Nephron (organoid): ENCODE results near the gene HTD2.

Experiments used
- H3K27ac Mint-ChIP-seq, 3 experiments: 2 replicates each; pipeline ENCODE4 v1.8.0; 2020; ENCODE audit warnings: mixed read lengths in 3 of 3, mild to moderate bottlenecking in 2 of 3, moderate library complexity in 1 of 3
- H3K27me3 Mint-ChIP-seq: 2 replicates; pipeline ENCODE4 v1.8.0; 2021; ENCODE audit warnings: low read depth, mild to moderate bottlenecking, moderate library complexity, mixed read lengths
- H3K36me3 Mint-ChIP-seq: 2 replicates; pipeline ENCODE4 v1.8.0; 2020; ENCODE audit warnings: low read depth, mixed read lengths
- H3K4me1 Mint-ChIP-seq: 2 replicates; pipeline ENCODE4 v1.8.0; 2020; ENCODE audit warnings: mixed read lengths
- H3K4me3 Mint-ChIP-seq, 3 experiments: 2 replicates each; pipeline ENCODE4 v1.8.0; 2020; ENCODE audit warnings: mild to moderate bottlenecking in 3 of 3, mixed read lengths in 3 of 3, moderate library complexity in 2 of 3
- H3K9me3 Mint-ChIP-seq: 2 replicates; pipeline ENCODE4 v1.8.0; 2020; ENCODE audit warnings: mixed read lengths
- TF ChIP-seq, protein P1 (sequence below), 3 experiments: fragments of 200-600 bp; sonication (generic); IDR thresholded peaks; one replicate each; pipeline ENCODE4 v1.5.0; 2021; ENCODE audit warnings: antibody characterized with exemption in 3 of 3; ENCODE audit not compliant: unreplicated experiment in 3 of 3

Gene HTD2

DNA sequence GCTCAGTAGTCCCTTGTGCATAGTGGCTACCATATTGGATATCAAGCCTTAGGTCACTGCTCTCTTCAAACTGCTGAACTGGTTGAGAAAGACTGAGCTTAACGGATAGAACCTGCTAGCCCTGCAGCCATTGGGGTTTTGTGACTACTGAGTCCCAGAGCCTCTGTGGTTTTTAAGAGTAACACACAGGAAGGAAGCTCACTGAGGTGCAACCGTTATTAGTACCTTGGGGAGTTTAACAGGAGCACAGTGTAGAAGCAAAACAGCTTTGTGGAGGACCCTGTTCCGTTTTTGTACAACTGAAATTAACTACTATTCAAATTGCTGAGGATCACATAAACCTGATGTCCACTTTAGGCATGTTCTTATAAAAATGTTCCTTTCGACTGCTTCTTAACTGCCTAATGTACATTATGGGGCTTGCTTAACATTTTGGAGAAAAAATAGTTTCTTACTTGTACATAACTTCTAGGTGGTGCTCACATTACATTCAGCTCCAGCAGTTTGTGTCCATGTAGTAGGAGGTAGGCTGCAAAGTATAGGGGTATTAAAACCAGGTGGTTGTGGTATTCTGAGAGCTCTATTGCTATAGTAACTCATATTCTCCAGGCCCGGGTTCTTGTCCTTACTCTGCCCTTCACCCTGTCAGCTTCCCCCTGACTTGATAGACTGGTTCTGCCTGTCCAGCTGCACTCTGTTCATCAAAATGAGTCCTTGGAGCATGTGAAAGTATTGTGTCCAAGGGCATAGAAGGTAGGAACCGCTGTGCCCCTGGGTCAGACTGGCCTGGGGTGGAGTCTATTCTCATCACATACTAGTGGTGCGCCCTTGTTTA lies 43.7 kb downstream of the HTD2 start:
- H3K4me1 Mint-ChIP-seq = peaks cover 7% of the 10 kb centered on the region
- no peaks in the 10 kb centered on the region for H3K27me3 Mint-ChIP-seq
- TF ChIP-seq, protein P1, sequence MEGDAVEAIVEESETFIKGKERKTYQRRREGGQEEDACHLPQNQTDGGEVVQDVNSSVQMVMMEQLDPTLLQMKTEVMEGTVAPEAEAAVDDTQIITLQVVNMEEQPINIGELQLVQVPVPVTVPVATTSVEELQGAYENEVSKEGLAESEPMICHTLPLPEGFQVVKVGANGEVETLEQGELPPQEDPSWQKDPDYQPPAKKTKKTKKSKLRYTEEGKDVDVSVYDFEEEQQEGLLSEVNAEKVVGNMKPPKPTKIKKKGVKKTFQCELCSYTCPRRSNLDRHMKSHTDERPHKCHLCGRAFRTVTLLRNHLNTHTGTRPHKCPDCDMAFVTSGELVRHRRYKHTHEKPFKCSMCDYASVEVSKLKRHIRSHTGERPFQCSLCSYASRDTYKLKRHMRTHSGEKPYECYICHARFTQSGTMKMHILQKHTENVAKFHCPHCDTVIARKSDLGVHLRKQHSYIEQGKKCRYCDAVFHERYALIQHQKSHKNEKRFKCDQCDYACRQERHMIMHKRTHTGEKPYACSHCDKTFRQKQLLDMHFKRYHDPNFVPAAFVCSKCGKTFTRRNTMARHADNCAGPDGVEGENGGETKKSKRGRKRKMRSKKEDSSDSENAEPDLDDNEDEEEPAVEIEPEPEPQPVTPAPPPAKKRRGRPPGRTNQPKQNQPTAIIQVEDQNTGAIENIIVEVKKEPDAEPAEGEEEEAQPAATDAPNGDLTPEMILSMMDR (IDR thresholded peaks at IDR 0.05; ENCODE audit: unreplicated experiment in 3 of 3) = no peak
- H3K9me3 Mint-ChIP-seq = no peaks in the 10 kb centered on the region
- H3K27ac Mint-ChIP-seq = peak overlapping the region in 1 of 3 experiments; percentile 95
- no peak overlapping the region for H3K4me3 Mint-ChIP-seq
- H3K36me3 Mint-ChIP-seq = peaks cover 3% of the 10 kb centered on the region

DNA sequence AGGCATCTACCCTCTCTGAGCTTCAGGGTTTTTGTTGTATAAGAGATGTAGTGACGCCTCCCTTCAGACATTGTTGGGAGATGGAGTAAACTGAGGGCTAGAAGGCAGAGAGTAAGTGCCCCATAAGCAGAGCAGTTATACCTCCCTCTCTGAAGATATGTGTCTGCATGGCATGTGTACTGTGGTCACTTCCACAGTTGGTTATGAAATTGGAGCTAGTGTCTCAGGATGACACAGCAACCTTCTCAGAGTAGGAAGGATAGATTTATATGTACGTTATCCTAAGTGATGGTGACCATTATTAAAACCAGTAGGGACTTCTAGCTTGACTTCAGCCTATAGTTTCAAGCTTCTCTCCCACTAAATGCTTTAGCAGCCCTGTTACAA lies 44.3 kb downstream of the HTD2 start:
- TF ChIP-seq, protein P1 (IDR thresholded peaks at IDR 0.05; ENCODE audit: unreplicated experiment in 3 of 3) = no peak
- peaks cover 7% of the 10 kb centered on the region for H3K4me1 Mint-ChIP-seq
- no peak overlapping the region for H3K4me3 Mint-ChIP-seq
- H3K36me3 Mint-ChIP-seq = peaks cover 3% of the 10 kb centered on the region
- H3K27ac Mint-ChIP-seq = peak overlapping the region in 1 of 3 experiments; percentile 95
- H3K9me3 Mint-ChIP-seq = no peaks in the 10 kb centered on the region
- H3K27me3 Mint-ChIP-seq = no peaks in the 10 kb centered on the region

DNA sequence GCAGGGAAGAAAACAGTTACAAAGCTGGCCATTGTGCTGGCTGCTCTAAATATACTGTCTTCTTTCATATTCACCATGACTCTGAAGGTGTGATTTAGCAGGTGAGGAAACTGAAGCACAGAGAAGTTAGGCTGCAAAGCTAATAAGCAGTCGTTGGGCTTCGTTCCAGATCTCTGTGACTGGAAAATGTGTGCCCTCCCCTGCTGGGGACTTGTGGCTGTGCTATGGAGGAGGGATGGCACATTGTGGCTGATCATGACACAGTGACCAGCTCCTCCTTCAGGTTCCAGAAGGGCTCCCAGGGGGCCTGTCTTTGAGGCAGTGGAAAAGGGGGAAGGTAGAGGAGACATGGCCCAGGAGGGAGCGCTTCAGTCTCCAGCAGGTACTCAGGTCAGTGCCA lies 45.6 kb downstream of the HTD2 start:
- Mint-ChIP-seq H3K27me3 (no peaks in the 10 kb centered on the region), H3K36me3 (peaks cover 3% of the 10 kb centered on the region), H3K4me3 (no peak overlapping the region), H3K27ac (peak overlapping the region in 1 of 3 experiments; percentile 48), H3K4me1 (peaks cover 7% of the 10 kb centered on the region), H3K9me3 (no peaks in the 10 kb centered on the region)
- TF ChIP-seq, protein P1 (IDR thresholded peaks at IDR 0.05; ENCODE audit: unreplicated experiment in 3 of 3) = no peak

DNA sequence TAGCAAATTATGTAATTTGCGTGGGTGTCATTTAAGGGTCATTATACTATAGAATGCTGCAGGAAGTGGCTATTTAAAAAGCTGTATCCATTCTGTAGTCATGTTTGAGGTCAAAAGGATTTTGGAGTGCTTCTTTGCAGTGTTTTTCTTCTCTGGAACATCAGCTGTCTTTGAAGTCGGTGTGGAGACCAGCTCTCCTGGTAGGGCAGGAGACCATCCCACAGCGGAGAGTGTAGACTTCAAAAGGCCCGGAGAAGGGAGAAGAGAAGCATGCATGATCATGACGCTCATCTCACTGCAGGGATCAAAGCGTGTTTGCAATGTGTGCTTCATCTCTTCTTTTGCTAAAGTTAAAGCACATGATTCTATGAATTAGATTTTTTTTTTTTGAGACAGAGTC lies 46.3 kb downstream of the HTD2 start:
- H3K27me3 Mint-ChIP-seq = no peaks in the 10 kb centered on the region
- H3K27ac Mint-ChIP-seq = peak overlapping the region in 2 of 3 experiments; percentile 41 to 48
- H3K9me3 Mint-ChIP-seq = no peaks in the 10 kb centered on the region
- H3K4me1 Mint-ChIP-seq = peaks cover 7% of the 10 kb centered on the region
- no peak overlapping the region for H3K4me3 Mint-ChIP-seq
- TF ChIP-seq, protein P1 (IDR thresholded peaks at IDR 0.05; ENCODE audit: unreplicated experiment in 3 of 3) = no peak
- peaks cover 3% of the 10 kb centered on the region for H3K36me3 Mint-ChIP-seq

DNA sequence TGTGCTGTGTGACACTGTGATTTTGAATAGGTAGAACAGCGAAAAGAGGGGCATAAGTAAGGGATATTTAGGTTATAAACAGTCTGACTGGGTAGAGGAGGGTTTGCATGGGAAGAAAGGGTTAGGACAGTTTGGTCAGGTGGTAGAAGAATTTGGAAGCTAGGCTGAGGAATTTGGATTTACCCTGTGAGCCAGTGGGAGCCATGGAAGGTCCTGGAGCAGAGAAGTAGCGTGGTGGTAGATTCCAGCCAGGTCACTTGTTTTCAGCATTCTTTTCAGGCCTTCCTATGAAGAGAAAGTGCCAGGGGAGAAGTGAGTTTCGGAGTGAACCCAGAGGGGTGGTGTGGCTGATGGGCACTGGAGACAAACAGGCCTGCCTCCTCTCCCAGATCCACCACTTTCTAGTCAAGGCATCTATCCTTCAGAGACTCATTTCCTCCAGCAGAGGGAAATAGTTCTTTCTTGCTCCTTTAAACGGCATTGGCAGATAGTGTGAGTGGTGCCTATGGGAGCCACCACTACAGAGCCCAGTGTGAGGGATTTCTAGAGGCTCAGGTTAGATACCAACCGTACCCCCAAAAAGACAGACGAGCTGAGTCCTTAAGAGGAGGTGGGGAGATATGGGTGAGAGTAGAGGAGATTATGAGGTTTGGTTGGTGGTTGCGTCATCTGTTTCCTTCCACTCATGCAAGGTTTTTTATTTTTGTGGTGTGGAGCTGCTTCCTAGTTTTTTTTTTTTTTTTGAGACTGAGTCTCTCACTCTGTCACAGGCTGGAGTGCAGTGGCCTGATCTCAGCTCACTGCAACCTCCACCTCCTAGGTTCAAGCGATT lies 47.6 kb downstream of the HTD2 start:
- peaks cover 7% of the 10 kb centered on the region for H3K4me1 Mint-ChIP-seq
- no peaks in the 10 kb centered on the region for H3K9me3 Mint-ChIP-seq
- no peaks in the 10 kb centered on the region for H3K27me3 Mint-ChIP-seq
- no peak overlapping the region for H3K4me3 Mint-ChIP-seq
- peaks cover 3% of the 10 kb centered on the region for H3K36me3 Mint-ChIP-seq
- H3K27ac Mint-ChIP-seq = peak overlapping the region in 1 of 3 experiments; percentile 1
- TF ChIP-seq, protein P1 (IDR thresholded peaks at IDR 0.05; ENCODE audit: unreplicated experiment in 3 of 3) = no peak
